Heart left ventricle (tissue), 13 donors: ENCODE data around the gene NAT14.

Experiments used
- CTCF ChIP-seq, 12 donors: fragments of 200-600 bp; sonication (generic) in 4 of 12; IDR thresholded peaks; one replicate each; pipeline versions ENCODE4 v1.5.0 to v1.8.0; 2018 to 2022; ENCODE audit warnings: antibody characterized with exemption in 12 of 12, mild to moderate bottlenecking in 5 of 12
- POLR2A ChIP-seq, 2 donors: fragments of 450-650 bp; IDR thresholded peaks; one replicate each; pipeline ENCODE4 v1.6.1; 2017; ENCODE audit warnings: antibody characterized with exemption in 2 of 2, mild to moderate bottlenecking in 2 of 2, moderate library complexity in 2 of 2
- donor health status: ischemic (EF 13 %, LVEDD 7.1; RV severe dilation, severe dysfunction).
- donor health status: DM: no; HTN: yes; CAD: no.
- donor health status: DM: no; HTN: no; CAD: no.
- donor health status: ischemic (EF 25% LVEDD 6.9; RV normal size, moderate dysfunction).
- donor health status: ischemic (EF 25% LVEDD 5.7; RV mildly dilated, moderate dysfunction).
- donor health status: ischemic (EF 35%, LVEDD 5.7; RV mildly dilated, moderate dysfunction).
- donor health status: nonischemic (EF 11% LVEDD 7.7; RV severe dilation, severe dysfunction).
- donor health status: DM: yes; HTN: yes; CAD: no.
- donor health status: PGD.
- donor health status: ischemic (EF 29% LVEDD 5.4; RV normal size, mild dysfunction).
- donor health status: nonischemic (EF 23%, LVEDD 6.1; RV moderate dilation, normal function).

- TF ChIP-seq POLR2A (IDR thresholded peaks at IDR 0.05): no peak
- TF ChIP-seq CTCF (IDR thresholded peaks at IDR 0.05): peak; percentile 21 to 56 (median 44)
Measured at GRCh38 chr19:55454787-55455243, 30.2 kb upstream of the NAT14 start.
